Trophoblast cell (in vitro differentiated cells and primary cell): Measurements from ENCODE around the gene PSMB11.
"Not testable (repeated sequence)": the region's sequence is repeated elsewhere in the genome, so short reads cannot be mapped to it uniquely, and the experiment has no call there.

Experiments
- DNase-seq, 2 donors: peaks; one replicate each; pipeline ENCODE4 v3.0.0-alpha.2; 2016
- H2AFZ ChIP-seq: 2 replicates; pipeline ENCODE4 v1.6.1; 2013; ENCODE audit warnings: low read length, moderate library complexity, mild to moderate bottlenecking; ENCODE audit not compliant: insufficient read depth, poor library complexity
- H2AK5ac ChIP-seq: 2 replicates; pipeline ENCODE4 v1.6.1; 2013; ENCODE audit warnings: mild to moderate bottlenecking, low read length
- H2BK120ac ChIP-seq: 2 replicates; pipeline ENCODE4 v1.6.1; 2013; ENCODE audit warnings: low read length, mild to moderate bottlenecking, moderate library complexity; ENCODE audit not compliant: insufficient read depth, poor library complexity
- H2BK12ac ChIP-seq: 2 replicates; pipeline ENCODE4 v1.6.1; 2013; ENCODE audit warnings: mild to moderate bottlenecking, low read length, moderate library complexity
- H2BK5ac ChIP-seq: 2 replicates; pipeline ENCODE4 v1.6.1; 2013; ENCODE audit warnings: low read length, low read depth, moderate library complexity, mild to moderate bottlenecking; ENCODE audit not compliant: poor library complexity
- H3K14ac ChIP-seq: 2 replicates; pipeline ENCODE4 v1.6.1; 2013; ENCODE audit warnings: mild to moderate bottlenecking, low read length
- H3K18ac ChIP-seq: 2 replicates; pipeline ENCODE4 v1.6.1; 2013; ENCODE audit warnings: mild to moderate bottlenecking, low read length
- H3K23ac ChIP-seq: 2 replicates; pipeline ENCODE4 v1.6.1; 2013; ENCODE audit warnings: low read length
- H3K27ac ChIP-seq: 2 replicates; pipeline ENCODE4 v1.5.1; 2013; ENCODE audit warnings: low read depth, mild to moderate bottlenecking, inconsistent platforms, low read length, moderate library complexity
- H3K27me3 ChIP-seq: 2 replicates; pipeline ENCODE4 v1.6.1; 2013; ENCODE audit warnings: inconsistent platforms, mild to moderate bottlenecking, low read length, moderate library complexity; ENCODE audit not compliant: insufficient read depth
- H3K36me3 ChIP-seq, 2 experiments: 1 replicate in 1 of 2; 2 replicates in 1 of 2; pipeline ENCODE4 v1.6.1; 2013; ENCODE audit warnings: low read length in 2 of 2, mild to moderate bottlenecking in 2 of 2, moderate library complexity in 1 of 2; ENCODE audit not compliant: insufficient read depth in 2 of 2, control insufficient read depth in 1 of 2
- H3K4ac ChIP-seq: 2 replicates; pipeline ENCODE4 v1.6.1; 2013; ENCODE audit warnings: low read depth, mild to moderate bottlenecking, low read length, moderate library complexity
- H3K4me1 ChIP-seq, 2 experiments: 1 replicate in 1 of 2; 2 replicates in 1 of 2; pipeline ENCODE4 v1.6.1; 2013; ENCODE audit warnings: low read length in 2 of 2, mild to moderate bottlenecking in 2 of 2, moderate library complexity in 1 of 2; ENCODE audit not compliant: insufficient read depth in 2 of 2, control insufficient read depth in 1 of 2
- H3K4me2 ChIP-seq: 2 replicates; pipeline ENCODE4 v1.6.1; 2013; ENCODE audit warnings: inconsistent platforms, mild to moderate bottlenecking, low read length, moderate library complexity
- H3K4me3 ChIP-seq: 2 replicates; pipeline ENCODE4 v1.5.1; 2013; ENCODE audit warnings: mild to moderate bottlenecking, low read depth, low read length, inconsistent platforms
- H3K79me1 ChIP-seq: one replicate; pipeline ENCODE4 v1.6.1; 2013; ENCODE audit warnings: low read length
- H3K79me2 ChIP-seq: 2 replicates; pipeline ENCODE4 v1.6.1; 2013; ENCODE audit warnings: low read length, mild to moderate bottlenecking; ENCODE audit not compliant: control insufficient read depth, insufficient read depth, poor library complexity
- H3K9ac ChIP-seq: 2 replicates; pipeline ENCODE4 v1.6.1; 2013; ENCODE audit warnings: mild to moderate bottlenecking, low read length
- H3K9me3 ChIP-seq: 2 replicates; pipeline ENCODE4 v1.6.1; 2013; ENCODE audit warnings: low read depth, mild to moderate bottlenecking, control low read depth, inconsistent platforms, low read length; ENCODE audit not compliant: insufficient read depth
- H4K12ac ChIP-seq: 2 replicates; pipeline ENCODE4 v1.6.1; 2013; ENCODE audit warnings: low read depth, mild to moderate bottlenecking, low read length, moderate library complexity
- H4K8ac ChIP-seq: 2 replicates; pipeline ENCODE4 v1.6.1; 2013; ENCODE audit warnings: low read depth, mild to moderate bottlenecking, low read length, moderate library complexity
- H4K91ac ChIP-seq: one replicate; pipeline ENCODE4 v1.6.1; 2013; ENCODE audit warnings: low read depth, mild to moderate bottlenecking, low read length, moderate library complexity
- WGBS: extraction: QIAGEN DNeasy Blood & Tissue Kit; methylation state at CpG from one replicate; pipeline ENCODE4 v1.1.7; 2013; ENCODE audit warnings: missing lambda C conversion rate; ENCODE audit not compliant: insufficient read length, insufficient coverage; ENCODE audit errors: extremely low coverage; 5-methylcytosine and 5-hydroxymethylcytosine counted together

The PSMB11 gene

DNA sequence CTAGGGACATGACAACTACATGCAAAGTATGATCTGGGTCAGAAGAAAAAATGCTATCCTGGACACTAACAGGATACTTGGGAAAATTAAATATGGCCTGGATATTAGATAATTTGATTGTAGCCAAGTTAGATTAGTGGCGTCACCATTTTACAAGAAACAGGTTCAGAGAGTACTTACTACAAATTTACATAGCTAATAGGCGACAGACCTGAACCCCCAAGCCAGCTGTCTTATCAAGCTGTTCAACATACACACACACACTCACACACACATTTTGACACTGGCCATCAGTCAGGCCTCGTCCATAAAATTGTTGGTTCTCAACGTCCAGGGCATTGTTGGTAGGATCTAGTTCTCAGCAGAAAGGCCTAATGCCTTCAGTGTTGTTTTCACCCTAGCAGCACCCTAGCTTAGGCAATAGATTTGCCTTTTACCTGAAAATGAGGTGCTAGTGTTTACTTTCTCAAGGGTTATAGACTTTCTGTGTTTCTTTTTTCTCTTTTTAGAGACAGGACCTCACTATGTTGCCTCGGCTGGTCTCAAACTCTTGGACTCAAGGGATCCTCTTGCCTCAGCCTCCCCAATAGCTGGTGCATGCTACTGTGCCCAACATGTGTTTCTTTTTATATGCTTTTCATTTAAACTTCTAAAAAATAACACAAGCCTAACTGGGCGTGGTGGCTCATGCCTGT lies 28.8 kb upstream of the PSMB11 start:
- no peak overlapping the region for H4K8ac ChIP-seq
- H2BK120ac ChIP-seq, result no peak overlapping the region
- no peak for DNase-seq
- no peak overlapping the region for H3K9ac ChIP-seq
- no peak overlapping the region for H3K4ac ChIP-seq
- H3K14ac ChIP-seq, result no peak overlapping the region
- H3K27ac ChIP-seq, result no peak overlapping the region
- H2AK5ac ChIP-seq, result no peak overlapping the region
- WGBS, result no CpG with 5 or more reads among the region's 6 CpGs
- H2BK12ac ChIP-seq, result no peak overlapping the region
- H4K91ac ChIP-seq, result no peak overlapping the region
- no peaks in the 10 kb centered on the region for H3K79me2 ChIP-seq
- H4K12ac ChIP-seq, result no peak overlapping the region
- H3K79me1 ChIP-seq, result peaks cover 4% of the 10 kb centered on the region
- H2AFZ ChIP-seq, result no peak overlapping the region
- H3K18ac ChIP-seq, result no peak overlapping the region
- H3K4me2 ChIP-seq, result no peak overlapping the region
- H3K36me3 ChIP-seq, result no peaks in the 10 kb centered on the region
- H2BK5ac ChIP-seq, result no peak overlapping the region
- no peak overlapping the region for H3K4me3 ChIP-seq
- no peaks in the 10 kb centered on the region for H3K27me3 ChIP-seq
- no peak overlapping the region for H3K23ac ChIP-seq
- no peaks in the 10 kb centered on the region for H3K9me3 ChIP-seq
- no peaks in the 10 kb centered on the region for H3K4me1 ChIP-seq

DNA sequence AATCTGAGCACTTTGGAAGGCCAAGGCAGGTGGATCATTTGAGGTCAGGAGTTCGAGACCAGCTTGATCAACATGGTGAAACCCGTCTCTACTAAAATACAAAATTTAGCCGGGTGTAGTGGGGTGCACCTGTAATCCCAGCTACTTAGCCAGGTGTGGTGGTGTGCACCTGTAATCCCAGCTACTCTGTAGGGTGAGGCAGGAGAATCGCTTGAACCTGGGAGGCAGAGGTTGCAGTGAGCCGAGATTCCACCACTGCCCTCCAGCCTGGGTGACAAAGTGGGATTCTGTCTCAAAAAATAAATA lies 28.3 kb upstream of the PSMB11 start:
- H3K36me3 ChIP-seq, H2BK5ac ChIP-seq, H3K23ac ChIP-seq, H3K4me3 ChIP-seq, H4K91ac ChIP-seq, H3K79me1 ChIP-seq, H3K9me3 ChIP-seq, DNase-seq, H3K27ac ChIP-seq, H3K14ac ChIP-seq, H3K18ac ChIP-seq, H3K4me1 ChIP-seq, H3K4me2 ChIP-seq, H3K27me3 ChIP-seq, H2BK120ac ChIP-seq, H2AK5ac ChIP-seq, H2AFZ ChIP-seq, H4K12ac ChIP-seq, H3K79me2 ChIP-seq, H3K4ac ChIP-seq, H2BK12ac ChIP-seq, H3K9ac ChIP-seq, H4K8ac ChIP-seq: not testable (repeated sequence)
- no CpG with 5 or more reads among the region's 5 CpGs for WGBS

DNA sequence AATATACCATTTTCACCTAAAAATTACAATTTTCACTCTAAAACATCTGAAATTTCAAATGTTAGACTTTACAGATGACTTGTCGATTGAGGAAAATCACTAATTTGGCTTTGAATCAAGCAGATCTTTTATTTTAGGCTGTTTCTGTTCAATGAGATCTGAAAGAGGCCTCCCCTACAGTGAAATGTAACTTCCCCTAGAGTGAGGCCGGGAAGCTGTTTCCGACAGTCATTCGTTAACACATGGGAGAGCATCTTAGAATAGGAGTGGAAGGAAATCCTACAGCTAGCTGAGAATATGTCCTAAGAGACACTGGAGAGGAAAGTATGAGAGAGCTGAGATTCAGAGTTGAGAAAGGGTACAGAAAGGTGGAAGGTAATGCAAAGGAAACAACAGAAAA lies 26.4 kb upstream of the PSMB11 start:
- Histone ChIP-seq H2AK5ac (no peak overlapping the region), H4K91ac (no peak overlapping the region), H3K4me1 (no peaks in the 10 kb centered on the region), H3K9me3 (no peaks in the 10 kb centered on the region), H2BK5ac (no peak overlapping the region), H3K4me3 (no peak overlapping the region), H2AFZ (no peak overlapping the region), H3K36me3 (no peaks in the 10 kb centered on the region), H4K12ac (no peak overlapping the region), H3K27ac (no peak overlapping the region), H3K4me2 (no peak overlapping the region), H2BK120ac (no peak overlapping the region), H4K8ac (no peak overlapping the region), H3K9ac (no peak overlapping the region), H3K18ac (no peak overlapping the region), H3K4ac (no peak overlapping the region), H3K14ac (no peak overlapping the region), H3K23ac (no peak overlapping the region), H3K27me3 (no peaks in the 10 kb centered on the region), H2BK12ac (no peak overlapping the region), H3K79me2 (no peaks in the 10 kb centered on the region), H3K79me1 (no peaks in the 10 kb centered on the region)
- no CpG with 5 or more reads among the region's 4 CpGs for WGBS
- no peak for DNase-seq

DNA sequence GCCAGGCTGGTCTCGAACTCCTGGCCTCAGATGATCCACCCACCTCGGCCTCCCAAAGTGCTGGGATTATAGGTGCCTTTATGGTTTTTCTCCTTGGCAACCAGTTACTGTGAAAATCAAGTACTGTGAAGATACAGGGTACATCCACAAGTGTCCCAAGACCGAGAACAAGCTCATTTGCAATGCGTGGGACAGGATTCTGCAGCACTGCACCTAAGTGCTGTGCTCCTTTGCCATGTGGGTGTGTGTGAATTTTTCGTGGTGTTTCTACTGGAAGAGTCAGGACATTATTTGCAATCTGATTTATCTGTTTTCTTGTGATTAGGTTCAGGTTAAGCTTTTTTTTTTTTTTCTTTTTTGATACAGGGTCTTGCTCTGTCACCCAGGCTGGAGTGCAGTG lies 24.9 kb upstream of the PSMB11 start:
- WGBS, result no CpG with 5 or more reads among the region's 5 CpGs
- Histone ChIP-seq H3K36me3 (no peaks in the 10 kb centered on the region), H2BK120ac (no peak overlapping the region), H3K27ac (no peak overlapping the region), H3K79me2 (no peaks in the 10 kb centered on the region), H2AK5ac (no peak overlapping the region), H3K14ac (no peak overlapping the region), H4K12ac (no peak overlapping the region), H4K91ac (no peak overlapping the region), H3K79me1 (no peaks in the 10 kb centered on the region), H2AFZ (no peak overlapping the region), H3K4me2 (no peak overlapping the region), H3K4me3 (no peak overlapping the region), H3K18ac (no peak overlapping the region), H3K4me1 (no peaks in the 10 kb centered on the region), H3K4ac (no peak overlapping the region), H3K9me3 (no peaks in the 10 kb centered on the region), H3K27me3 (no peaks in the 10 kb centered on the region), H2BK12ac (no peak overlapping the region), H3K23ac (no peak overlapping the region), H2BK5ac (no peak overlapping the region), H3K9ac (no peak overlapping the region), H4K8ac (no peak overlapping the region)
- no peak for DNase-seq
